GM23338 (cell line): ENCODE measurements around the gene TTC3. TPM values are rescaled to one million over a fixed set of nuclear protein-coding genes. Genes with fewer than 3 reads are reported as not detected.
A peak's percentile ranks its signal among the peaks of the same experiment; 100 is the strongest.

Experiments used
- ATAC-seq: fragments of 200-7000 bp; cut with Tn5 transposase; 3 replicates; pipeline ENCODE4 v1.9.1; 2020
- DNase-seq: peaks from one replicate; pipeline ENCODE4 v3.0.0-alpha.2; 2015; ENCODE audit warnings: low spot score
- H2AFZ ChIP-seq: fragments of 200-600 bp; sonication (generic); 2 replicates; pipeline ENCODE4 v1.8.0; 2016; ENCODE audit warnings: antibody characterized with exemption, mild to moderate bottlenecking, moderate library complexity
- H3F3A ChIP-seq: fragments of 200-600 bp; sonication (generic); replicated peaks from 2 replicates; pipeline ENCODE4 v1.8.0; 2017; ENCODE audit warnings: antibody characterized with exemption, mixed run types, low read depth
- H3K27ac ChIP-seq: fragments of 200-600 bp; sonication (generic); 2 replicates; pipeline ENCODE4 v1.6.1; 2016; ENCODE audit warnings: low read depth
- H3K27me3 ChIP-seq: fragments of 200-600 bp; sonication (generic); 2 replicates; pipeline ENCODE4 v1.8.0; 2016; ENCODE audit warnings: mild to moderate bottlenecking, mixed run types, moderate library complexity; ENCODE audit not compliant: insufficient read depth
- H3K36me3 ChIP-seq: fragments of 200-600 bp; sonication (generic); 2 replicates; pipeline ENCODE4 v1.8.0; 2016; ENCODE audit warnings: mild to moderate bottlenecking; ENCODE audit not compliant: insufficient read depth
- H3K4me1 ChIP-seq: fragments of 200-600 bp; sonication (generic); 2 replicates; pipeline ENCODE4 v1.8.0; 2016; ENCODE audit warnings: mild to moderate bottlenecking, moderate library complexity; ENCODE audit not compliant: insufficient read depth
- H3K4me2 ChIP-seq: fragments of 200-600 bp; sonication (generic); 2 replicates; pipeline ENCODE4 v1.7.1; 2017; ENCODE audit warnings: mixed run types
- H3K4me3 ChIP-seq: fragments of 200-600 bp; sonication (generic); 2 replicates; pipeline ENCODE4 v1.6.1; 2016; ENCODE audit warnings: mixed run types
- H3K79me2 ChIP-seq: fragments of 200-600 bp; sonication (generic); replicated peaks from 2 replicates; pipeline ENCODE4 v1.8.0; 2017; ENCODE audit warnings: mild to moderate bottlenecking; ENCODE audit not compliant: insufficient read depth
- H3K9me2 ChIP-seq: fragments of 200-600 bp; sonication (generic); 2 replicates; pipeline ENCODE4 v1.8.0; 2017; ENCODE audit not compliant: insufficient read depth
- H4K20me1 ChIP-seq: fragments of 200-600 bp; sonication (generic); replicated peaks from 2 replicates; pipeline ENCODE4 v1.8.0; 2017; ENCODE audit warnings: mild to moderate bottlenecking; ENCODE audit not compliant: insufficient read depth
- H3K27ac Mint-ChIP-seq: 2 replicates; pipeline ENCODE4 v1.8.0; 2020; ENCODE audit warnings: inconsistent platforms, mild to moderate bottlenecking, moderate library complexity, mixed read lengths
- H3K27me3 Mint-ChIP-seq: 3 replicates; pipeline ENCODE4 v1.8.0; 2022; ENCODE audit warnings: low read depth, mild to moderate bottlenecking, moderate library complexity, mixed read lengths, inconsistent platforms; ENCODE audit not compliant: insufficient read depth, poor library complexity
- H3K36me3 Mint-ChIP-seq: 3 replicates; pipeline ENCODE4 v1.8.0; 2021; ENCODE audit warnings: low read depth, mild to moderate bottlenecking, inconsistent platforms, moderate library complexity, mixed read lengths
- H3K4me1 Mint-ChIP-seq: 3 replicates; pipeline ENCODE4 v1.8.0; 2020; ENCODE audit warnings: mild to moderate bottlenecking, inconsistent platforms, mixed read lengths
- H3K4me3 Mint-ChIP-seq: 3 replicates; pipeline ENCODE4 v1.8.0; 2021; ENCODE audit warnings: moderate library complexity, mild to moderate bottlenecking, inconsistent platforms, mixed read lengths
- H3K9me3 Mint-ChIP-seq: 3 replicates; pipeline ENCODE4 v1.8.0; 2020; ENCODE audit warnings: moderate library complexity, mild to moderate bottlenecking, inconsistent platforms, mixed read lengths
- CREB1 ChIP-seq: fragments of 250-450 bp; sonication (Bioruptor Pico); IDR thresholded peaks from 2 replicates; pipeline ENCODE4 v1.5.0; 2020; ENCODE audit warnings: low read depth, mild to moderate bottlenecking, moderate library complexity
- ETS1 ChIP-seq: IDR thresholded peaks from 2 replicates; pipeline ENCODE4 v1.6.1; 2016; ENCODE audit warnings: antibody characterized with exemption
- EZH2 ChIP-seq: fragments of 200-600 bp; sonication (generic); IDR thresholded peaks from one replicate; pipeline ENCODE4 v1.8.0; 2017; ENCODE audit warnings: antibody characterized with exemption, mild to moderate bottlenecking, low read depth; ENCODE audit not compliant: unreplicated experiment
- NANOG ChIP-seq: IDR thresholded peaks from 2 replicates; pipeline ENCODE4 v1.6.1; 2016; ENCODE audit warnings: antibody characterized with exemption, borderline replicate concordance
- REST ChIP-seq: IDR thresholded peaks from one replicate; pipeline ENCODE4 v1.6.1; 2018; ENCODE audit warnings: antibody characterized with exemption; ENCODE audit not compliant: unreplicated experiment
- STAT1 ChIP-seq: IDR thresholded peaks from one replicate; pipeline ENCODE4 v1.6.1; 2016; ENCODE audit warnings: antibody characterized with exemption; ENCODE audit not compliant: unreplicated experiment
- ZNF114 ChIP-seq: fragments of 250-450 bp; sonication (Bioruptor Pico); IDR thresholded peaks from 2 replicates; pipeline ENCODE4 v1.5.0; 2020; ENCODE audit warnings: mild to moderate bottlenecking, moderate library complexity
- ZNF331 ChIP-seq: fragments of 250-450 bp; sonication (Bioruptor Pico); IDR thresholded peaks from 2 replicates; pipeline ENCODE4 v1.5.0; 2020; ENCODE audit warnings: low read depth, mild to moderate bottlenecking, moderate library complexity
- ZNF462 ChIP-seq: fragments of 250-450 bp; sonication (Bioruptor Pico); IDR thresholded peaks from 2 replicates; pipeline ENCODE4 v1.5.0; 2020; ENCODE audit warnings: mild to moderate bottlenecking, moderate library complexity
- polyA plus RNA-seq: library from polyadenylated mRNA; unstranded; fragments of >200 nt; fragmentation: Nextera tagmentation; extraction: Ambion mirVana; gene quantifications from 2 replicates; pipeline ENCODE4 v1.2.1, GENCODE V29; 2016
- total RNA-seq: library from RNA; depleted of rRNA; stranded (reverse); fragments of >200 nt; shearing (Covaris generic); gene quantifications from 2 replicates; pipeline ENCODE4 v1.2.3, GENCODE V29; 2014

Gene TTC3
- total and polyA plus RNA-seq, 2 experiments from 2014 or later: 28.9 to 48.6 TPM

- DNase-seq (no peak), ATAC-seq (no peak)
- Mint-ChIP-seq H3K27me3 (no peaks in the 10 kb centered on the region), H3K4me1 (peaks cover 4% of the 10 kb centered on the region; the same call in 2 of the 3 replicates), H3K36me3 (peaks cover 23% of the 10 kb centered on the region; the same call in 2 of the 3 replicates), H3K4me3 (no peak overlapping the region), H3K9me3 (no peaks in the 10 kb centered on the region; the same call in 2 of the 3 replicates), H3K27ac (peak overlapping the region; percentile 47; the same call in 1 of the 2 replicates)
- H3F3A ChIP-seq: no peaks in the 10 kb centered on the region
- no peak overlapping the region for H3K4me3 ChIP-seq
- no peaks in the 10 kb centered on the region for H3K79me2 ChIP-seq
- no peak overlapping the region for H3K27ac ChIP-seq
- H2AFZ ChIP-seq: no peak overlapping the region
- H4K20me1 ChIP-seq: no peaks in the 10 kb centered on the region
- no peaks in the 10 kb centered on the region for H3K36me3 ChIP-seq
- H3K27me3 ChIP-seq: no peaks in the 10 kb centered on the region
- no peaks in the 10 kb centered on the region for H3K9me2 ChIP-seq
- no peak for TF ChIP-seq ZNF114 (CRISPR knock-in tag)
- TF ChIP-seq ZNF331 (CRISPR knock-in tag): no peak
- TF ChIP-seq REST: no peak
- no peak for TF ChIP-seq NANOG
- TF ChIP-seq STAT1: no peak
- no peak for TF ChIP-seq CREB1
- no peak for TF ChIP-seq ETS1
- TF ChIP-seq EZH2: no peak
- H3K4me2 ChIP-seq: no peak overlapping the region
- no peaks in the 10 kb centered on the region for H3K4me1 ChIP-seq
These were observed 66.1 kb downstream of the TTC3 start for GRCh38 chr21:37139154-37139553.

GRCh38 chr21:37139902-37140301 is 66.8 kb downstream of the TTC3 start:
- ATAC-seq (peak; percentile 39; the same call in 1 of the 3 replicates), DNase-seq (peak; percentile 30)
- Histone ChIP-seq H3K4me1 (no peaks in the 10 kb centered on the region), H3F3A (no peaks in the 10 kb centered on the region), H2AFZ (no peak overlapping the region), H3K4me2 (no peak overlapping the region), H3K79me2 (no peaks in the 10 kb centered on the region), H3K9me2 (no peaks in the 10 kb centered on the region), H3K36me3 (no peaks in the 10 kb centered on the region), H3K27ac (no peak overlapping the region), H4K20me1 (no peaks in the 10 kb centered on the region), H3K27me3 (no peaks in the 10 kb centered on the region), H3K4me3 (no peak overlapping the region)
- peaks cover 23% of the 10 kb centered on the region; the same call in 2 of the 3 replicates for H3K36me3 Mint-ChIP-seq
- H3K4me3 Mint-ChIP-seq: no peak overlapping the region
- peak overlapping the region; percentile 12; the same call in 1 of the 2 replicates for H3K27ac Mint-ChIP-seq
- no peaks in the 10 kb centered on the region; the same call in 2 of the 3 replicates for H3K9me3 Mint-ChIP-seq
- H3K4me1 Mint-ChIP-seq: peaks cover 4% of the 10 kb centered on the region; the same call in 2 of the 3 replicates
- H3K27me3 Mint-ChIP-seq: no peaks in the 10 kb centered on the region
- no peak for TF ChIP-seq CREB1
- no peak for TF ChIP-seq ZNF462 (CRISPR knock-in tag)
- no peak for TF ChIP-seq ZNF331 (CRISPR knock-in tag)
